HG03060 (cell line): ENCODE measurements around the gene UBQLN1.
"Not testable (repeated sequence)": the region's sequence is repeated elsewhere in the genome, so short reads cannot be mapped to it uniquely, and the experiment has no call there.

Experiments used
- ATAC-seq: cut with Tn5 transposase; IDR thresholded peaks from one replicate; pipeline ENCODE4 v1.9.1; 2021; ENCODE audit warnings: low read depth, moderate number of reproducible peaks; ENCODE audit not compliant: unreplicated experiment

Gene UBQLN1

DNA sequence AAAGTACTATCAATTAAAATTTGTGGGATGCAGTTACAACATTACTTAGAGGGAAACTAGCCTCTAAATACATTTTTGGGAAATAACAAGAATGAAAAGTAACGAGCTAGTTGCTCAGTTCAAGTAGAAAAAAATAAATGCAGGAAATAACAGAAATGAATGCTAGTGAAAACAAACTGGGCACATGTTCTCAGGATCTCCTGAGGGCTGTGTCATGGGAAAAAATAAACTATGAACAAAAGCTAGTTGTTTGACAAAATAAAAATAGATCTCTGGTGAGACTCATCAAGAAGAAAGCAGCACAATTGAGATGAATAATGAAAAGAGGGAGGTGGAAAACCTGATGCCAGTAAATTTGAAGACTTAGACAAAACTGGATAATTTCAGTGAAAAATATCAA lies 68.5 kb downstream of the UBQLN1 start:
- no peak for ATAC-seq

DNA sequence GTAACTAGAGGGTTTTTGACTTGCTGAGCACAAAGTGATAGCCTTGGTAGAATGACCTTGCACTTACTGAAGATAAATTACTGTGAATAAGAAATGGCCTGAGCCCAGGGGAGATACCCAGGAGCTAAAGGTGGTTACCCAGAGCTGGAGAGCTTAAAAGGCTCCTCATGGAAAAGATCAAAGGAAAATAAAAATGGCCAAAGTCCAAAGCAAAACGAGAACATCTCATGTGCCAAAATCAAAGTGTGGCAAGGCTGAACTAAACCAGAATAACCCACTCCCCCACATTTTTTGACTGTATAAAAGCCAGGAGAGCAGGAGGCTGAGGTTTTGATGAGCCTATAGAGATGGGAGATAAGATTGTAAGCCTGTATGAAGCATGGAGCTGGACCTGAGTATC lies 70.4 kb downstream of the UBQLN1 start:
- ATAC-seq, result no peak

DNA sequence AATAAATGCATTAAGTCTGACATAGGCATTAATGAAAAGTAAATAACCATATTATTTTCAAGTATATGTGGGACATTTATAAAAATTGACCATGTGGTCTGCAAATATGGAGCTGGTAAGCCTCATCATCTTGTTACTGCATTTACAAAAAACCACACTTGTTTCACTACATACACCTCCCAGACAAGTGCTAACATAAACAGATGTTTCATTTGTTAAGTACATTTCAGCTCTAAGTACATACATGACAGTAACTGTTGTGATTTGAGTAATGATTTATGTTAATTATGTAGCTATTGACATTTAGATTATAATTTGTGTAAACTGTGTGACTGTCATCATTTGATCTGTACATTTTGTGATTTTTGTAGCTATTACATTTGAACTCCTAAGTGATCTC lies 70.9 kb downstream of the UBQLN1 start:
- no peak for ATAC-seq

DNA sequence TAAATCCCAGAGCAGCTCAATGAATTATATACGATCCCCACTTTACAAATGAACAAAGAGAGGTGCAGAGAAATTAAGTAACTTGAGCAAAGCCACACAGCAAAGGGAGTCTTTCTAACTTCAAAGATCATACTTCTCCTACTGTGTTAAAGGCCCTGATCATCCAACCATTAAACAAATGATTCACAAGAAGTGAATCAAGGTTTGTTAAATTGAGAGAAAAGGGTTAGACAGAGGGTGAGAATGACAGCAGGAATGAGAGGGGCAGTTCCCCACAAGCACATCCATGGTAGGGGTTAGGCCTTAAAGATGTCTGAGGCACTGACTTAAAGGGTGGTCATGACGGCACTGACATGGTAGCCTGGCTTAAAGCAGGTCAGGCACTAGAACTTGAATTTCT lies 74.1 kb downstream of the UBQLN1 start:
- no peak for ATAC-seq

DNA sequence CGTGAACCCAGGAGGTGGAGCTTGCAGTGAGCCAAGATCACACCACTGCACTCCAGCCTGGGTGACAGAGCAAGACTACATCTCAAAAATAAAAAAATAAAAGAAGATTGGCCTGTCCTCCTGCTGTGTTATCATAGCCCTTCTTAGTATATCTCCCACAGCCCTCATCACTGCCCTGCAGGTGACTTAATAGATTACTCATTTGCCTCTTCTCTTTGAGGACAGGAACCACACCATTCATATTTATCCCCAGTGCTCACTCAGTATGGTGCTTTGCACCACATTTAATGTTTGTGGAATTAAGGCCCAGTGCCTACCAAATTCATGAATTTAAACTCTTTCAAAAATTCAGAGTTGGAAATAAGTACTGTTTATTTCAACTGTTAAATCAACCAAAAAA lies 74.5 kb downstream of the UBQLN1 start:
- ATAC-seq, result no peak

DNA sequence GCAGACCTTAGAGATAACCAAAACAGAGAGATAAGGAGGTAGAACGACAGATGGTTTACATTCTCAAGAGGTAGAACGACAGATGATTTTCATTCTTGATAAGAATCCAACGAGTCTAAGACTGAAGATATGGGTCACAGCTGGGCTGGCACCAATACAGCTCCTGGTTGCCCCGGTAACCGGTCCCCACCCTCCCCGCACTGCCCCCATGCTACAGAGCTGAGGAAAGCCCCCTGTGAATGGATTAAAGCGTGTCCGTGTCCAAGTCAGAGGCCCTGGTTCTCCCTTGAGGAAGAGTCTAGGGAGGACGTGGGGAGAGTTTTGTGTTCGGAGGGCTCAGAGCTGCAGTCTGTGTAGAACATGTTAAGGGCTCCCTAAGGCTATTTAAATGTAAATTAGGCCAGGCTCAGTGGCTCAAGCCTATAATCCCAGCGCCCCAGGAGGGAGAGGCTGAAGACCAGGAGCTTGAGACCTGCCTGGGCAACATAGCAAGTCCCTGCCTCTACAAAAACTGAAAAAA lies 76.8 kb downstream of the UBQLN1 start:
- ATAC-seq, result no peak

DNA sequence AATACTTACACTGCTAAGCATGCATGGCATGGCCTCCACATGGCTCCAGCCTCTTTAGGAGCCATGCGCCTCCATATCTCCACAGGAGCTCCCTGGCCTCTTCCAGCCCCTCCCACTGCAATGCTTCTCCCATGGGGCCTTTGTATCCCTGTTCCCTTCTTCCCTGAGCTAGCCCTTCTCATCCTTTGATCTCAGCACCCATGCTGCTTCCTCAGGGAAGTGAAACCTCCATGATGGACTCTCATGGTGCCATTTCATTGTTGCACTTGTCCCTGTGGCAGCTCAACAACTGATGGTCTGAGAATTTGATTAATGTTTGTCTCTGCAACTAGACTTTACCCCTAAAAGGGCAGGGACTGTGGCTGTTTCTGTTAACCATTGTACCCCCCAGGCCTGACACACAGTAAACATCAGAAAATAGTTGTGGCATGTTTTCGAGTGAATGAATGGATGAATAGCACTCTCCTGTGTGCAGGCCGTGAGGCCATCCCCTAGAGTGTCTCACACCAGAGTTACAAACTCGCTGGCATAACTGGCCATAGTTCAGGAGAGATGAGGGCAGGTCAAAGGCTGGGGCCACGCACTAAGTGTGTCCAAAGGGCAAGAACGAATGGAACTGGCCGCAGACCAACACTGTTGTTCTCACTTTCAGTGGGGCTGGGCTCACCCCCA lies 78.2 kb downstream of the UBQLN1 start:
- no peak for ATAC-seq

DNA sequence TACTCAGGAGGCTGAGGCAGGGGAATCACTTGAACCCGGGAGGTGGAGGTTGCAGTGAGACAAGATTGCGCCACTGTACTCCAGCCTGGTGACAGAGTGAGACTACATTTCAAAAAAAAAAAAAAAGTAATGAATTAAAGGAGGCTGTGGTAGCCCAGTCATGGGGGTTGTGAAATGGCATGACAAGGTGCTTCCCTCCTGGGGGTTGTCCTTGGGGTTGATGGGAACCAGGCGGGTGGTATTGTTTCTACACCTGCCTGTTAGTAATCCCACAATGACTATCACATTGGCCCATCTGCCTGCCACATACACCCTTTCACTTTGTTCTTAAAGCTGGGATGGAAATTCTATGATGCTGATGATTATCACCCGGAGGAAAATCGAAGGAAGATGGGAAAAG lies 79.2 kb downstream of the UBQLN1 start:
- no peak for ATAC-seq

DNA sequence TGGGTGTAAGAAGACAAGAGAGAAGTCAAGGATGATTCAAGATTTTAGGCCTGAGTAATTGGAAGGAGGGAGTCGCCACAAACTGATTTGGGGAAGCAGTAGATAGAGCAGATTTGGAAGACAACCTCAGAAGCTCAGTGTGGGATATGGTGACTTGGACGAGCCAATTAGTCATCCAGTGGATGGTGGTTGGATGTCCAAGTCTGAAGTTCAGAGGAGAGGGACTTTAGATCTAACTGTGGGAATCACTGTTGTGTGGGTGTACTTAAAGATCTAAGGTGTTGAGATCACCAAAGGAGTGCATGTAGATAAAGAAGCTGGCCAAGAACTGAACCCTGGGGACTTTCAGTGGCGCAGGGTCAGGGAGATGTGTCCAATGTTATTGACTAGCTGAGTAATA lies 82.6 kb downstream of the UBQLN1 start:
- no peak for ATAC-seq

DNA sequence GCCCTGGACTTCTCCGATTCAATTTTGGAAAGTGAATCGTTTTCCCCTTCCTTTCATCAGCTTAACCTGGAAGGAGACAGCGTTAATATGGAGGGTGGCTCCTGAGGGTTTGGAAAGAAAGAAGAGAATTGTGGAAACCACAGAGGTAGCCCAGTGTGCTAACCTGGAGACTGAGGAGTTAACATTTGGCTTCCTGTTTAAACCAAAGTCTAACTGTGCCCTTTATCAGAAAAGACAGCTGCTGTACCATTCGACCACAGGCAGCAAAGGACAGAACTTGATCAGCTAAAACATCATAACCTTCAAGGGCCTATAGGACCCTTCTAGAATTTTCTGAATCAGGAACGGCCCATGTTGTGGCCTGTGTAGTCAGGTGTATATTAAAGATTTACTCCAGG lies 84.1 kb downstream of the UBQLN1 start:
- peak; percentile 15 for ATAC-seq

DNA sequence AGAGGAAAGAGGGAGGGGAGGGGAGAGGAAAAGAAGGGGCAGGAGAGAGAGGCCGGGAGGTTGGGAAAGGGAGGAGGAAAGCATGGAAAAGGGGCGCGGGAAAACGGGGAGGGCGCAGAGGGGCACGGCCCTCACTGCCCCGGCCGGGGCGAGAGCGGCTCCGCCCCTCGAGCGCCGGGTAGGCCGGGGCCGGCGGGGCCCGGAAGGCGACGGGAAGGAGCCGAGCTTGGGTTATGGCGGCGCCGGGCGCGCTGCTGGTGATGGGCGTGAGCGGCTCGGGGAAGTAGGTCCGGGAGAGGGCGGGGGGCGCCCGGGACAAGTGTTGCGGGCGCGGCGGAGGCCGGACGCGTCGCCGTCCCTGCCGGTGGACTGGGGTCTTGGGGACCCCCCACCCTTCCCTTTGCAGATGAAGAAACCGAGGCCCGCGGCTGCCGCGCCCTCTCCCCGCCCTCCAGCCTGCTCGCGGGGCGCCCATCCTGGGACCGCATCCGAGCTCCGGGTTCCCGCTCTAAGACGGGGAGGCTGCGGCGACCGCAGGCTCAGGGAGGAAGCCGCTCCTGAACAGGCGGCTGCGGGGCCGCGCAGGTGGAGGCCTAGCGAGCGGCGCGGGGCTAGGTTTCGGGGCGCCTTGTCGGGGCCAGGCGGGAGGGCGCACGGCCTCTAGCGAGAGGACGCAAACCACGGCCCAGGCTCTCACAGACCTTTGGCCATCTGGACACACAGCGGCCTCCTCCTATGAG lies 84.6 kb downstream of the UBQLN1 start, which contains the start of gene IDNK:
IDNK (plus strand) TSS at position 205 of the 740 bp plus-strand sequence; CDS start at position 234, 29 bp downstream.
- ATAC-seq, result peak; percentile 44

DNA sequence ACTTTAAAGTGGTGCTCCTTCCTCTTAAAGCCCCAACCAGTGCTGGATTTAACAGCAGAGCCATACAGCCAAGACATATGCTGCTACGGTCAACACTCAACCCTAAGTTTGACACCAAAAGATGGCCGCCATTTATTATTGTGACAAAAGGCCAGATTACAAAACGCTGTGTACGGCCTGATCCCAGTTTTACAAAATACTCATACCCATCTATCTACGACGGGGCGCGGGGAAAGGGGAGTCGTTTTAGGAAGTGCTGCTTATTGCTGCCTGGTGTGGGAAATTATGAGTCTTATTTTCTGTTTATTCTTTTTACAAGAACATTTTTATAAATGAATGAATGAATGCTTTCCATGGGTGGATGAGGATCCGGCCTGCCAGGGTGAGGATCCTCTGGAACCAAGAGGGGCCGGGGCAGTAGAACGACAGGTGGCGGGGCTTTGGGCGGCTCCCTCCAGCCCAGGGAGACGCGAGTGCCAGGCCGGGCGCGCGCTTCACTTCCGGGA lies 85.3 kb downstream of the UBQLN1 start:
- no peak for ATAC-seq

DNA sequence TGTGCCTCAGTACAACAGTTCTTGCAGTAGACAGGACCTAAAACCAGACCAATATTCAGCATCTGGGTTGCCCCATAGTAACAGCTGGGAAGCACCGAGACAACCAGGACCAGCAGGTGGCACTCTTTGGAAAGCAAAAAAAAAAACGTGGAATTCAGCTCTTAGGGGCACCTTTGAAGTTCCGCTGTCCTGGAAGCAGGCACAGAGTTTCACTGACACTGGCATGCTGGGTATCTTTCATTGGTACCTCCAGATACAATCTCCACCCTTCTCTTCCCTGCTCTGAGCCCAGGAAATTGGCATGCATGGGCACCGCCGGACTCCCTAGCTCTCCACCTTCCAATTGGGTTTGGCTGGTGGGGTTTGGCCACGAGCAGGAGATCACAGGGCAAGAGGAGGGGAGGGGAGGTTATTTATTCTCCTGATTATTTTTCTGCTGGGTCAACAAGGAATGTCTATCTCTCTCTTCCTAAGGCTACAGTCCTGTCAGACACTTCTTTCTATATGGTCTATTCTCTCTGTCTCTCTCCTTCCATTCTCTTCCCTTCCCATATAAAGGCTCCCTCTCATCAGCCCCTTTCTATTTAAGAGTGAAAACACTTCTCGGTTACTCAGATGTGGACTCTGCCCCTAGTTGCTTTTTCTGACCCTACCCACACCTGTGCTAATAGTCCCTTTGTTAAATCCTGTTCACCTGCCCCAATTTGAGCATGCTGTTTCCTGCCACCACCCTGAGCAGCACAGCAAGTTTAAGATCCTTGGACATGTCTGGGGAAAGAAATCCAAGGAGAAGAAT lies 86.7 kb downstream of the UBQLN1 start:
- ATAC-seq, result no peak

DNA sequence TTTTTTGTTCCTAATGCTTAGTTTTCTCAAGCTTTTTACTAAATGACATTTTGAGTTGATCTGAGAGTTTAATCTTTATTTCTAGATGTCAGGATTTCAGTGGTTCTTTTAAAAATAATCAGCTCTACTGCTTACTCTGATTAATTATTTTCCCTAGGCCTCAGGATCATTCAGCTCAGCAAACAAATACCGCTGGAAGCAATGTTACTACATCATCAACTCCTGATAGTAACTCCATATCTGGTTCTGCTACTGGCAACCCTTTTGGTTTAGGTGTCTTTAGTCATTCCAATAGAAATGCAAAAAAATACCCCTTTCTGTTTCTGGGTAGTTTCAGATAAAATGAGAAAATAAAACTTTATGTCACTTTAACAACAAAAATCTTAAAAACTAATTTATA lies 90.5 kb downstream of the UBQLN1 start:
- no peak for ATAC-seq

DNA sequence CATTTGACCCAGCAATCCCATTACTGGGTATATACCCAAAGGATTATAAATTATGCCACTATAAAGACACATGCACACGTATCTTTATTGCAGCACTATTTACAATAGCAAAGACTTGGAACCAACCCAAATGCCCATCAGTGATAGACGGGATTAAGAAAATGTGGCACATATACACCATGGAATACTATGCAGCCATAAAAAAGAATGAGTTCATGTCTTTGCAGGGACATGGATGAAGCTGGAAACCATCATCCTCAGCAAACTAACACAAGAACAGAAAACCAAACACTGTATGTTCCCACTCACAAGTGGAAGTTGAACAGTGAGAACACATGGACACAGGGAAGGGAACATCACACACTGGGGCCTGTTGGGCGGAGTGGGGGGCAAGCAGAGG lies 94.5 kb downstream of the UBQLN1 start:
- not testable (repeated sequence) for ATAC-seq
